ENCODE data around the gene TBL2.

- TF ChIP-seq CTCF (conservative IDR thresholded peaks at IDR 0.05; ENCODE audit: low read length) = no peak
- no peak for TF ChIP-seq EZH2phosphoT487 (IDR thresholded peaks at IDR 0.05; ENCODE audit: borderline replicate concordance, low read depth, low read length)
These were observed 24.6 kb upstream of the TBL2 start for GRCh38 chr7:73602721-73603651.

Data from OCI-LY7 (cell line).